Spleen (tissue), 11 donors: ENCODE results near the gene IP6K3. TPM values are rescaled to one million over a fixed set of nuclear protein-coding genes. Genes with fewer than 3 reads are reported as not detected.

ENCODE experiments used
- DNase-seq: peaks from one replicate; pipeline ENCODE4 v3.0.0-alpha.2; 2020
- H3K27ac ChIP-seq, 8 donors: fragments of 200-600 bp; sonication (generic) in 7 of 8; 1 replicate in 4 of 8; 2 replicates in 4 of 8; pipeline versions ENCODE4 v1.5.0 to v1.8.0; 2016 to 2021; ENCODE audit warnings: inconsistent platforms in 4 of 8, mild to moderate bottlenecking in 4 of 8, moderate library complexity in 1 of 8
- H3K27me3 ChIP-seq, 7 donors: fragments of 200-600 bp; sonication (generic) in 6 of 7; replicated peaks in 1 of 7; 1 replicate in 4 of 7; 2 replicates in 3 of 7; pipeline versions ENCODE4 v1.5.0 to v1.8.0; 2016 to 2021; ENCODE audit warnings: inconsistent platforms in 3 of 7, mild to moderate bottlenecking in 1 of 7
- H3K36me3 ChIP-seq, 6 donors: fragments of 200-600 bp; sonication (generic) in 5 of 6; 1 replicate in 4 of 6; 2 replicates in 2 of 6; pipeline versions ENCODE4 v1.5.0 to v1.8.0; 2016 to 2021; ENCODE audit warnings: inconsistent platforms in 2 of 6
- H3K4me1 ChIP-seq, 6 donors: fragments of 200-600 bp; sonication (generic) in 5 of 6; 1 replicate in 3 of 6; 2 replicates in 3 of 6; pipeline versions ENCODE4 v1.5.0 to v1.8.0; 2016 to 2021; ENCODE audit warnings: inconsistent platforms in 3 of 6
- H3K4me3 ChIP-seq, 8 donors: fragments of 200-600 bp; sonication (generic) in 7 of 8; 1 replicate in 4 of 8; 2 replicates in 4 of 8; pipeline versions ENCODE4 v1.5.0 to v1.8.0; 2016 to 2021; ENCODE audit warnings: inconsistent platforms in 4 of 8, mild to moderate bottlenecking in 4 of 8, moderate library complexity in 2 of 8
- H3K9me3 ChIP-seq, 8 donors: fragments of 200-600 bp; sonication (generic) in 7 of 8; 1 replicate in 4 of 8; 2 replicates in 4 of 8; pipeline versions ENCODE4 v1.5.0 to v1.8.0; 2016 to 2021; ENCODE audit warnings: inconsistent platforms in 4 of 8
- POLR2A ChIP-seq, 3 donors: fragments of 450-650 bp; IDR thresholded peaks; one replicate each; pipeline ENCODE4 v1.5.1; 2017; ENCODE audit warnings: antibody characterized with exemption in 3 of 3, mild to moderate bottlenecking in 1 of 3
- POLR2AphosphoS5 ChIP-seq, 3 donors: sonication (generic); formaldehyde crosslinking; IDR thresholded peaks; one replicate each; pipeline ENCODE4 v1.5.1; 2017; ENCODE audit warnings: antibody characterized with exemption in 3 of 3
- WGBS, 5 donors: extraction: QIAGEN DNeasy Blood & Tissue Kit in 3 of 5; methylation state at CpG; one replicate each; pipeline versions ENCODE4 v1.1.5 to v1.1.7; 2013 to 2018; 5-methylcytosine and 5-hydroxymethylcytosine counted together
- intact Hi-C: fragments of 100-400 bp; cut with DNase I; formaldehyde crosslinking; loops from one replicate; pipeline ENCODE4 v1.15.0; 2023; ENCODE audit warnings: low total_unique reads
- polyA plus RNA-seq, 3 donors: library from polyadenylated mRNA; stranded (reverse); fragments of 200-250 nt; gene quantifications; one replicate each; pipeline ENCODE4 v1.2.1, GENCODE V29; 2013
- total RNA-seq, 7 donors: library from RNA; depleted of rRNA in 3 of 7; stranded (reverse); fragments of >200 nt in 3 of 7; fragmentation: NEBNext Ultra II Directional in 4 of 7; extraction: Animal tissue kit (Norgen Biotek cat#: 25700) in 4 of 7; gene quantifications; one replicate each; pipeline versions ENCODE4 v1.1.0 to v1.2.1, GENCODE V29; 2016 to 2021
- TF ChIP-seq, protein P1 (sequence below), 11 experiments: fragments of 200-600 bp in 7 of 11; fragments of 450-650 bp in 4 of 11; sonication (generic) in 4 of 11; IDR thresholded peaks in 8 of 11; conservative IDR thresholded peaks in 3 of 11; 1 replicate in 7 of 11; 2 replicates in 4 of 11; pipeline versions ENCODE4 v1.4.0 to v1.8.0; 2016 to 2021; ENCODE audit warnings: antibody characterized with exemption in 11 of 11, inconsistent platforms in 4 of 11, mild to moderate bottlenecking in 1 of 11
- donor health status: healthy with polysubstance abuse.
- donor health status: DM: no; HTN: no; CAD: no; lungs with moderate emphysema.
- donor health status: DM: no; HTN: no; CAD: no.
- donor health status: Bipolar disorder and iron deficiency.
- donor health status: healthy.
- donor health status: DM: no; HTN: no; CAD: no.
- donor health status: DM: yes; HTN: yes; CAD: no.

IP6K3 gene
- total and polyA plus RNA-seq, 10 donors: 0.30 to 5.8 (median 2.2) TPM

DNA sequence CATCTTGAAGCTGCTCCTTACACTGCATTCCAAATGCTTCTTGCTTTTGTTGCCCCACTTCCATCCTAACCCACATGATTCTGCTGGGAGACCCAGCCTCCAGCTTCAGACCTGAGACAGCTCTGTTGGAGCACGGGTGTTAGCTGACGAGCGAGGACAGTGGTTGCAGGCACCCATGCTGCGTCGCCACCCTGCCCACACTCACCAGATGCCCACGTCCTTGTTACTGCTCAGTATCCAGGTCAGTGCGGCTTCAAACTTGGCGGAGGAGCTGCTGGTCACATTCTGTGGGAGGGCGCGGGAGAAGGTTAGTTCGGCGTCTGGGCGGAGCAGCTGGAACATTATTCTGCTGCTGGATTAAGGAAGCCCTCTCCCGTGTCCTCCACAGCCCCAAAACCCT, 33.2 kb upstream of the IP6K3 start:
- TF ChIP-seq POLR2AphosphoS5 (IDR thresholded peaks at IDR 0.05): peak in 2 of 3 donors; percentile 35 to 65
- TF ChIP-seq, protein P1, sequence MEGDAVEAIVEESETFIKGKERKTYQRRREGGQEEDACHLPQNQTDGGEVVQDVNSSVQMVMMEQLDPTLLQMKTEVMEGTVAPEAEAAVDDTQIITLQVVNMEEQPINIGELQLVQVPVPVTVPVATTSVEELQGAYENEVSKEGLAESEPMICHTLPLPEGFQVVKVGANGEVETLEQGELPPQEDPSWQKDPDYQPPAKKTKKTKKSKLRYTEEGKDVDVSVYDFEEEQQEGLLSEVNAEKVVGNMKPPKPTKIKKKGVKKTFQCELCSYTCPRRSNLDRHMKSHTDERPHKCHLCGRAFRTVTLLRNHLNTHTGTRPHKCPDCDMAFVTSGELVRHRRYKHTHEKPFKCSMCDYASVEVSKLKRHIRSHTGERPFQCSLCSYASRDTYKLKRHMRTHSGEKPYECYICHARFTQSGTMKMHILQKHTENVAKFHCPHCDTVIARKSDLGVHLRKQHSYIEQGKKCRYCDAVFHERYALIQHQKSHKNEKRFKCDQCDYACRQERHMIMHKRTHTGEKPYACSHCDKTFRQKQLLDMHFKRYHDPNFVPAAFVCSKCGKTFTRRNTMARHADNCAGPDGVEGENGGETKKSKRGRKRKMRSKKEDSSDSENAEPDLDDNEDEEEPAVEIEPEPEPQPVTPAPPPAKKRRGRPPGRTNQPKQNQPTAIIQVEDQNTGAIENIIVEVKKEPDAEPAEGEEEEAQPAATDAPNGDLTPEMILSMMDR (IDR thresholded peaks at IDR 0.05 in 8 of 11, conservative IDR thresholded peaks at IDR 0.05 in 3 of 11): no peak
- H3K27me3 ChIP-seq: no peaks in the 10 kb centered on the region
- DNase-seq: no peak
- peaks cover 5 to 30% (median 9%) of the 10 kb centered on the region in 6 donors for H3K4me1 ChIP-seq
- no peak overlapping the region for H3K27ac ChIP-seq
- H3K36me3 ChIP-seq: peaks cover 10 to 100% (median 98%) of the 10 kb centered on the region in 6 donors
- intact Hi-C loops: no loop called here
- H3K4me3 ChIP-seq: no peak overlapping the region
- 84 to 93% (median 87%) methylated on average over 14 of the region's 14 CpGs for WGBS, 5 donors
- no peaks in the 10 kb centered on the region for H3K9me3 ChIP-seq

DNA sequence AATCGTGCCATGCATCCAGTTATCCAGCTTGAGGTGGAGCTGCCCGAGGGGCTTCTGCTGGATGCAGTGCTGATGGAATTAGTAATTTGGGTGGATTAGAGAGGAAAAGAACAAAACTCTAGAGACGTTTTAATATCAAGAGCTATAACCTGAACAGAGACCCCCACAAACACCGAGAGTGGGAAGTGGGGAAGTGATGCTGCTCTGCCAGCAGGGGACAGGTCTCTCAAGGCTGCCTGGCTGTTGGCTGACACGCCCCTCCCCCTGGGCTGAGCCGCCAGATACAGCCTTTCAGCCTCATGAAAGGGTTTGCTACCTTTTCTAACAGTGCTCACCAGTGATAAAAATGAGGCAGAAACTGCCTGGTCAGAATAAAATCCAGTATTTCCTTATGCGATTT, 32.6 kb upstream of the IP6K3 start:
- Histone ChIP-seq H3K36me3 (peaks cover 7 to 100% (median 100%) of the 10 kb centered on the region in 6 donors), H3K9me3 (no peaks in the 10 kb centered on the region), H3K4me1 (peaks cover 0 to 24% (median 4%) of the 10 kb centered on the region in 6 donors), H3K27ac (no peak overlapping the region), H3K4me3 (no peak overlapping the region), H3K27me3 (no peaks in the 10 kb centered on the region)
- DNase-seq: no peak
- intact Hi-C loops: no loop called here
- WGBS, 5 donors: 81 to 95% (median 89%) methylated on average over 7 of the region's 7 CpGs
- TF ChIP-seq, protein P1 (IDR thresholded peaks at IDR 0.05 in 8 of 11, conservative IDR thresholded peaks at IDR 0.05 in 3 of 11): no peak
- TF ChIP-seq POLR2AphosphoS5 (IDR thresholded peaks at IDR 0.05): no peak
- TF ChIP-seq POLR2A (IDR thresholded peaks at IDR 0.05): no peak

DNA sequence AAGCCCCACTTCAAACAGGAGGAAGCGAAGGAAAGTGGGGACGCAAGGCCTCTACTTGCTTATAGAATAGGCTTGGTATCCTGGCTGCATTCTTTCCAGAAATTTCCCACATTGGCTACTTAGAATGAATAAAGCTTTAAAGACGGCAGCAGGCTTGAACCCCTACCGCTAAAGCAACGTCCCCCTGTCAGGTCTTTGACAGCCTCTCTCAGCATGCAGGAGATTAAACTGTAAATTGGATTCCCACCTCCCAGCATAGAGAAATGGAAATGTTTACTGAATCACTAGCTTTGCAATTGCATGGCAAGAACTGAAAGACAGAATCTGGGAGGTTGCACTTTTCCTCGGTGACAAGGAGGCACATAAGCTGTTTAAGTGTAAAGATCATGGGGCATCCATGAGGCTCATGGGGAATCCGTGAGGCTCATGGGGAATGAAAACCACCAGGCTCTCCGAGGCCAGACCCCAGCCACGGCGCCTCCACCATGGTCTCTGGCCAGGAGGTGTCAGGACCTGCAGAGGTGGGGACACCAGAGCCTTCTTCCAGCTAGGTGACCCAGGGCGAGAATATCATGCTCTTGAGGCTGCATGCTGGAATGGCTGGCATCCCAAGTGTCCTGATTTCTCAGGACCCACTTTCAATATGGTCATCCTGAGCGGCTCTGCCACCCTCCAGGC, 31.9 kb upstream of the IP6K3 start:
- peaks cover 7 to 100% (median 99%) of the 10 kb centered on the region in 6 donors for H3K36me3 ChIP-seq
- H3K4me3 ChIP-seq: no peak overlapping the region
- no peaks in the 10 kb centered on the region for H3K9me3 ChIP-seq
- H3K27me3 ChIP-seq: no peaks in the 10 kb centered on the region
- intact Hi-C loops: no loop called here
- no peak overlapping the region for H3K27ac ChIP-seq
- no peak for DNase-seq
- 86 to 96% (median 91%) methylated on average over 9 to 12 of the region's 12 CpGs for WGBS, 5 donors
- peaks cover 0 to 18% (median 0%) of the 10 kb centered on the region in 6 donors for H3K4me1 ChIP-seq
- peak in 1 of 3 donors; percentile 31 for TF ChIP-seq POLR2AphosphoS5 (IDR thresholded peaks at IDR 0.05)
- TF ChIP-seq POLR2A (IDR thresholded peaks at IDR 0.05): no peak

DNA sequence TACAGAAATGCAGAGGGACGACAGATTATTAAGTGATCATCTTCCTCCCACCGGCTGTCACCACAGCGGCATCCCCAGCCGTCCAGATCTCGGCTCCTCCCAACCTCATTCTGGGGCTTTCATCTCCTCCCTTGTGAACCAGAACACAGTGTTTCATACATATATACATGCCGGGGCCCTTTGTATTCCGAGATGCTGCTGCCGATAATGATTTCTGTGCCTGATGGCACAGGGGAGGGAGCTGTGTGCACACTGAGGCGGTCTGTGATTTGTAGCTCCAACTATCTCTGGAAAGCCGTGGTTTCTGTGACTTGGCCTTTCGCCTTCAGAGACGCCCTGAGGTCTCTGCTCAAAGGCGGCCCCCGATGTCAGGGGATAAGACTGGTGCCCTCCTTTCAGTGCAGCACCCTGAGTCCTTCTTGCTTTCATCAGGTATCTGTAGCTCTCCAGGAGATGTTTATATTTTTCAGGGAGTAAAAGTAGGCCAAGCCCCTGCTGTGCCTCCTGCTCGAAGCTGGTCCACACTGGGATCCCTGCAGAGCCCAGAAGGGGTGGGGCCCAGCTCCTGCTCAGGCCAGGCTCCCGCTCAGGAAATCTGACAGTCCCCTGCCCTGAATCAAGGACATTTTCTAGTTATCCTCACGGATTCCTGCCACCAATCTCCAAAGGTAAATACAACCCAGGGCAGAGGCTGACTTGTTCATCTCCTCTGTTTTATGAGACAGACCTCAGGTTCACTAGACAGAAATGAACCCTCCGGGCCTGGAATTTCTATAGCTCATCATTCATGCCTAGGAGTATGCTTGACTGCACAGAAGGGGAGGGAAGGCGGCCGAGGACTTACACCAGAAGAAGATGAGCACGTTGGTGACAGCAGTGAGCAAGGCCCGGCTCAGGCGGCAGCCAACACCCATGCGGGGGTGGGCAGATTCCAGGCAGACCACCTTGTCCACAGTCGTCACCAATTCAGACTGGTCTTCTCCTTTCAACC, 31.0 kb upstream of the IP6K3 start:
- Histone ChIP-seq H3K9me3 (no peaks in the 10 kb centered on the region), H3K4me1 (peaks cover 0 to 24% (median 3%) of the 10 kb centered on the region in 6 donors), H3K36me3 (peaks cover 7 to 100% (median 99%) of the 10 kb centered on the region in 6 donors), H3K27ac (no peak overlapping the region), H3K4me3 (no peak overlapping the region), H3K27me3 (no peaks in the 10 kb centered on the region)
- TF ChIP-seq POLR2A (IDR thresholded peaks at IDR 0.05): no peak
- TF ChIP-seq, protein P1 (IDR thresholded peaks at IDR 0.05 in 8 of 11, conservative IDR thresholded peaks at IDR 0.05 in 3 of 11): no peak
- TF ChIP-seq POLR2AphosphoS5 (IDR thresholded peaks at IDR 0.05): peak in 1 of 3 donors; percentile 28
- DNase-seq: no peak
- intact Hi-C loops: no loop called here
- WGBS, 5 donors: 89 to 98% (median 94%) methylated on average over 24 to 25 of the region's 25 CpGs
